ENCODE data around the gene ACAD9. TPM values are rescaled to one million over a fixed set of nuclear protein-coding genes. Genes with fewer than 3 reads are reported as not detected.

Gene ACAD9
- total and polyA plus RNA-seq, 2 of the 13 experiments (the other 11 are each of a cell fraction or from before 2014, with no cell fraction given): 15.3 to 38.2 TPM

GRCh38 chr3:128847666-128848370, 31.6 kb upstream of the ACAD9 start:
- 39% methylated on average over 11 of the region's 15 CpGs for WGBS (ENCODE audit: low lambda C conversion rate)
- no peaks in the 10 kb centered on the region for H4K20me1 ChIP-seq (ENCODE audit: insufficient read depth, low read length)
- BruUV-seq (replicated peaks): no TSS peak
- intact Hi-C loops (cut with micrococcal nuclease; ENCODE audit: unreplicated experiment): no loop called here
- H2AFZ ChIP-seq (ENCODE audit: low read length): no peak overlapping the region
- ATAC-seq (no peak), FAIRE-seq (no peak), DNase-seq (ENCODE audit: low spot score) (no peak)
- no peak overlapping the region for H3K27ac ChIP-seq (ENCODE audit: extremely low read length, insufficient read depth, low read length)
- H3K4me2 ChIP-seq (ENCODE audit: low read depth, low read length): no peak overlapping the region
- TF ChIP-seq RELA (CRISPR knock-in tag; IDR thresholded peaks at IDR 0.05) (no peak), MZF1 (CRISPR knock-in tag; IDR thresholded peaks at IDR 0.05; ENCODE audit: borderline replicate concordance) (no peak), ZNF17 (CRISPR knock-in tag; IDR thresholded peaks at IDR 0.05) (no peak), THAP7 (CRISPR knock-in tag; IDR thresholded peaks at IDR 0.05) (no peak), ZNF878 (CRISPR knock-in tag; IDR thresholded peaks at IDR 0.05) (no peak)
- TF ChIP-seq, protein P1, sequence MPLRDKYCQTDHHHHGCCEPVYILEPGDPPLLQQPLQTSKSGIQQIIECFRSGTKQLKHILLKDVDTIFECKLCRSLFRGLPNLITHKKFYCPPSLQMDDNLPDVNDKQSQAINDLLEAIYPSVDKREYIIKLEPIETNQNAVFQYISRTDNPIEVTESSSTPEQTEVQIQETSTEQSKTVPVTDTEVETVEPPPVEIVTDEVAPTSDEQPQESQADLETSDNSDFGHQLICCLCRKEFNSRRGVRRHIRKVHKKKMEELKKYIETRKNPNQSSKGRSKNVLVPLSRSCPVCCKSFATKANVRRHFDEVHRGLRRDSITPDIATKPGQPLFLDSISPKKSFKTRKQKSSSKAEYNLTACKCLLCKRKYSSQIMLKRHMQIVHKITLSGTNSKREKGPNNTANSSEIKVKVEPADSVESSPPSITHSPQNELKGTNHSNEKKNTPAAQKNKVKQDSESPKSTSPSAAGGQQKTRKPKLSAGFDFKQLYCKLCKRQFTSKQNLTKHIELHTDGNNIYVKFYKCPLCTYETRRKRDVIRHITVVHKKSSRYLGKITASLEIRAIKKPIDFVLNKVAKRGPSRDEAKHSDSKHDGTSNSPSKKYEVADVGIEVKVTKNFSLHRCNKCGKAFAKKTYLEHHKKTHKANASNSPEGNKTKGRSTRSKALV (CRISPR knock-in tag; IDR thresholded peaks at IDR 0.05): no peak
- TF ChIP-seq, protein P2, sequence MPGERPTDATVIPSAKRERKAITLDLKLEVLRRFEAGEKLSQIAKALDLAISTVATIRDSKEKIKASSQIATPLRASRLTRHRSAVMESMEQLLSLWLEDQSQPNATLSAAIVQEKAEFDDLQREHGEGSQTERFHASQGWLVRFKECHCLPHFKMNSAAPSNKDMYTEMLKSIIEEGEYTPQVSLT (CRISPR knock-in tag; IDR thresholded peaks at IDR 0.05; ENCODE audit: borderline replicate concordance, low read depth): no peak
- POLR2A ChIA-PET: no interaction called here
- H3K9me3 ChIP-seq (ENCODE audit: low read length): no peaks in the 10 kb centered on the region
- in situ Hi-C loops (cut with HindIII; ENCODE audit: extremely low pct_ligation_motif_present, low pct_unique_long_range_greater_than_20kb): no loop called here
- no peak overlapping the region for H3K9ac ChIP-seq (ENCODE audit: insufficient read depth, low read depth, low read length)
- H3K79me2 ChIP-seq (ENCODE audit: insufficient read depth, low read length): no peaks in the 10 kb centered on the region
- no peak overlapping the region for H3K4me3 ChIP-seq (replicated peaks in 1 of 3; ENCODE audit: insufficient read depth in 1 of 3, low read depth in 2 of 3, low read length in 3 of 3)
- CTCF ChIA-PET (ENCODE audit: low intra/inter-chr PET ratio, low total read pairs): no interaction called here
- no peaks in the 10 kb centered on the region for H3K36me3 ChIP-seq (replicated peaks in 1 of 2; ENCODE audit: control insufficient read depth in 1 of 2, insufficient read depth in 2 of 2, low read length in 2 of 2)
- peaks cover 26% of the 10 kb centered on the region for H3K4me1 ChIP-seq (ENCODE audit: insufficient read depth, low read length)
- H3K27me3 ChIP-seq (ENCODE audit: control insufficient read depth in 1 of 2, insufficient read depth in 2 of 2, low read length in 2 of 2): peaks cover 0 to 15% of the 10 kb centered on the region in 2 experiments; a peak in 2 of 5 replicates

Measured in HepG2 (cell line).